NT2/D1 (cell line): ENCODE data around the gene NEB.
"Not testable (repeated sequence)": the region's sequence is repeated elsewhere in the genome, so short reads cannot be mapped to it uniquely, and the experiment has no call there.

Experiments
- DNase-seq: peaks from one replicate; pipeline ENCODE4 v3.0.0-alpha.2; 2011; ENCODE audit warnings: low read depth, low spot score
- H3K27me3 ChIP-seq: 2 replicates; pipeline ENCODE4 v1.6.0; 2011; ENCODE audit warnings: mild to moderate bottlenecking; ENCODE audit not compliant: insufficient read length, insufficient read depth
- H3K36me3 ChIP-seq: 2 replicates; pipeline ENCODE4 v1.6.1; 2011; ENCODE audit warnings: mild to moderate bottlenecking, low read length, mixed read lengths; ENCODE audit not compliant: insufficient read depth, insufficient read length
- H3K4me1 ChIP-seq: 2 replicates; pipeline ENCODE4 v1.5.1; 2011; ENCODE audit not compliant: insufficient read depth, insufficient read length
- H3K4me3 ChIP-seq: 2 replicates; pipeline ENCODE4 v1.5.1; 2011; ENCODE audit warnings: low read depth; ENCODE audit not compliant: insufficient read length
- H3K9ac ChIP-seq: 2 replicates; pipeline ENCODE4 v1.6.0; 2011; ENCODE audit warnings: low read depth; ENCODE audit not compliant: insufficient read length
- H3K9me3 ChIP-seq: 2 replicates; pipeline ENCODE4 v1.5.1; 2011; ENCODE audit warnings: mild to moderate bottlenecking, low read length; ENCODE audit not compliant: insufficient read depth
- SUZ12 ChIP-seq: IDR thresholded peaks from 2 replicates; pipeline ENCODE4 v1.6.1; 2011; ENCODE audit not compliant: insufficient read length, insufficient read depth; ENCODE audit errors: extremely low read depth
- YY1 ChIP-seq: IDR thresholded peaks from 2 replicates; pipeline ENCODE4 v1.6.1; 2011; ENCODE audit not compliant: insufficient read length, insufficient read depth
- ZNF274 ChIP-seq: IDR thresholded peaks from 2 replicates; pipeline ENCODE4 v1.6.1; 2011; ENCODE audit warnings: mild to moderate bottlenecking, low read depth, low read length

Gene NEB

DNA sequence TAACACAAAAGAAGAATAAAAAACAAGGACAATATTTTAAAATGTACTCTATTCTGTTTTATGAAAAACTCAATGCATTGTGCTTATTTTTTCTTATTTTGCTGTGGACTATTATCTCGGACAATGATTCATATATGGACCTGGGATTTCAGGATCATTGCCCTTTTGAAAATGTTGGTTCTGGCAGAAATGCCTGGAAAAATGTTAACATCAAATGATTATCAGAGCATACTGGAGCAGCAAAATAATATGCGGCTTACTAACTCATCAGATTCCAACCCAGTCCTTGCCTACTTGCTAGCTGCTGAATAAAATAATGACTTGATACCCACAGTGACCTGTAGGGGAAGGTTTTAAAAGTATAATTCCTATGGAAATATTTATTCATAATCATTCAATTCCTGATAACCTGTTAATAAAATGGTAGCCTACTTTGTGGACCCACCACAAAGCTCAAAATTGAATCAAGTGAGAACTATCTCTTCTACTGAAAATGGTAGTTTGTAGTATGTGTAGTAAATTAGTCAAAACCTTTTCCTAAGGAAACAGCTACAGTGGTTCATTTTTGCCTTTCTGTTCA lies 117.4 kb downstream of the NEB start:
- no peak overlapping the region for H3K9ac ChIP-seq
- H3K27me3 ChIP-seq = no peaks in the 10 kb centered on the region
- TF ChIP-seq YY1 (no peak), ZNF274 (no peak)
- no peaks in the 10 kb centered on the region for H3K36me3 ChIP-seq
- H3K4me1 ChIP-seq = no peaks in the 10 kb centered on the region
- H3K4me3 ChIP-seq = no peak overlapping the region
- DNase-seq = no peak
- H3K9me3 ChIP-seq = no peaks in the 10 kb centered on the region

DNA sequence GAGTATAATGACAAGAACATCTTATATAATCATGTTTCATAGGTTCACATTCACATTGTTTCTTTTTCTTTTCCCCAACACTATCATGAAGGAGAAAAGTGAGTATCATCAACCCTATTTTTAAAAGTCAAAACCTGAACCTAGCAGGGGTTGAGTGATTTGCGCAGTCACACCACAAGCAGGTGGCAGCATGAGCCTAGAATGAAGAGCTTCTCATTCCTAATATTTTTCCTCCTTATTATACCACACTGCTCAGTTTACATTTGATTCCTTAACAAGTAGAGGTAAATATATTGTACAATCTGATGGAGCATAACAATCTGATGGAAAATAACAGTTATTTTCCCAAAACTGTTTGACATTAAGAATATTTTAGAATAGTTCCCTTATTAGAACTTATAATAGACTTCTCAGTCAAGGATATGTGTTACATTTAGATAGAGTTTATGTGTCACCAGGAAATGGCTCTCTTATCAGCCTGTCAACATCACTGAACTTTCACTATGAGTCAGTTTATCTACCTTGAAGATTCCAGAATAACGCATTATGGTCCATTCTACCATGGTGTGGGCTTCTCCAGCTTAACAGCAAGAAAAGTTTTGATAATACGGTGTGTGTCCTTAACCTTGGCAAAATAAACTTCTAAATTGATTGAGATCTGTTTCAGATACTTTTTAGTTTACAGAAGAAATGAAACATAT lies 119.5 kb downstream of the NEB start:
- H3K9ac ChIP-seq = no peak overlapping the region
- H3K36me3 ChIP-seq = peaks cover 5% of the 10 kb centered on the region
- no peaks in the 10 kb centered on the region for H3K27me3 ChIP-seq
- H3K4me1 ChIP-seq = no peaks in the 10 kb centered on the region
- no peaks in the 10 kb centered on the region for H3K9me3 ChIP-seq
- no peak for TF ChIP-seq SUZ12
- TF ChIP-seq YY1 = no peak
- no peak for TF ChIP-seq ZNF274
- DNase-seq = no peak
- H3K4me3 ChIP-seq = no peak overlapping the region

DNA sequence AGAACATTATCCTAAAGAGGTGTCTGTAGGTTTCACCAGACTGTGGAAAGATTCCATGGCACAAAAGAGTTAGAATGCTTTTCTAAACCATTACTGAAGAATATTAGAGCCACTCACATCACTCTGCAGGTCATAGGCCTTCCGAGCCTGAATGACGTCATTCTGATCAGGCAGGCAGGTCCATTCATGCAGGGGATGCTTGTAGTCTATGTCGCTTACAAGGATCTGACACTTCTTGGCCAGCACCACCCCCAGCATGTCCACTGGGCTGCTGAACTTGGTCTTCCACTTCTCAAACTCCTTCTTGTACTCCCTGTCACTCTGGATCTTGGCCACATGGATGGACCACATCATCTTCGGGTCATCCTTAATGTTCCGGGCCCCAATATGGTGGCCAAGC lies 120.1 kb downstream of the NEB start:
- DNase-seq = no peak
- H3K27me3 ChIP-seq = no peaks in the 10 kb centered on the region
- TF ChIP-seq YY1 = no peak
- no peak for TF ChIP-seq ZNF274
- TF ChIP-seq SUZ12 = no peak
- no peak overlapping the region for H3K4me3 ChIP-seq
- H3K4me1 ChIP-seq = no peaks in the 10 kb centered on the region
- H3K9ac ChIP-seq = no peak overlapping the region
- peaks cover 5% of the 10 kb centered on the region for H3K36me3 ChIP-seq
- H3K9me3 ChIP-seq = no peaks in the 10 kb centered on the region

DNA sequence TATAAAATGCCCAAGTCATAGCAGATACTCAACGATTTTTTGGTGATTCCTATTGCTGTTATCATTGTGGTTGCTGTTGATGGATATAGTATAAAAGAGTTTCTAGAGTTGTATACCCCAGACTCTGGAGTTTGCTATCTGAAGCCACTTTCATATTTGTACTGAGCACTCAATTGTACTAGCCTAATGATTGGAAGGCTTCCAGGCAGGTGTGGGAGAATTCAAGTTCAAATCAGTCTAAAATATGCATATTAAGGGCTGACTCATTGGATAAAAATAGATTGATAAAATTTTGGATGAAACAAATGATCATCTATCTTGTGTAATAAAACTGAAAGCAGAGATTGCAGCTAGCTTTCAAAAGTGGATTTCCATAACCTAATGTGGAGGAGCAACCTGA lies 122.9 kb downstream of the NEB start:
- DNase-seq = no peak
- Histone ChIP-seq H3K36me3 (peaks cover 5% of the 10 kb centered on the region), H3K9ac (no peak overlapping the region), H3K4me1 (no peaks in the 10 kb centered on the region), H3K4me3 (no peak overlapping the region), H3K9me3 (no peaks in the 10 kb centered on the region), H3K27me3 (no peaks in the 10 kb centered on the region)
- TF ChIP-seq YY1 (no peak), SUZ12 (no peak), ZNF274 (no peak)

DNA sequence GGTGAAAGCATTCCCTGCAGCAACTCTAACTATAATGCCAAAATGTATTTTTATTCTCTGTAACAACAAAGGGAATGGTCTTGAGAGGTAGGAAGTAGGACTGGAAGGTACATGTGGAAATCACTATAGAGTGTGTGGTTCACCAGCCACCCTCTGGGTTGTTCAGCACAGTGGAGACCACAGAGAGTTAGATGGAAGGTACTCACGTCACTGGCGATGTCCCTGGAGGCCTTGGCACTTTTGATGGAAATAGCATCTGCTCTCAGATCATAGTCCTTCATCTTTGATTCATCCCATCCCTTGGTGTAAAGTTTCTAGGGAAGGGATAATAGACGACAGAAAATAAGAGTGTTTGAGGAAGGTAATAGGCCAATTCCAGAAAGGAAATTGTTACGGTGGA lies 124.0 kb downstream of the NEB start:
- DNase-seq = no peak
- H3K9ac ChIP-seq = no peak overlapping the region
- TF ChIP-seq SUZ12 (no peak), ZNF274 (no peak), YY1 (no peak)

DNA sequence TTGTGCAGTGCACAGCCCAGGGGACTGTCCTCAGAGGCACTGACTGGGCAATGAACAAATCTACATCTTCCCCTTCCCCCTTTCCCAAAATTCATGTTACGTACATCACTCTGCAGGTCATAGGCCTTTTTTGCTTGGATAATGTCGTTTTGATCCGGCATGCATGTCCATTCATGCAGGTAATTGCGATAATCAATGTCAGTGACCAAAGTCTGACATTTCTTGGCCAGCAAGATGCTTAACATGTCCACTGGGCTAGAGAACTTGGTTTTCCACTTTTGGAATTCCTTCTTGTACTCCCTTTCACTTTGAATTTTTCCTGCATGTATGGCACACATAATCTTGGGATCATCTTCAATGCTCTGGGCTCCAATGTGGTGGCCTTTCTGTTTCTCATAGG lies 124.6 kb downstream of the NEB start:
- DNase-seq = no peak
- Histone ChIP-seq H3K9ac (no peak overlapping the region), H3K4me1 (no peaks in the 10 kb centered on the region), H3K36me3 (peaks cover 5% of the 10 kb centered on the region), H3K27me3 (no peaks in the 10 kb centered on the region), H3K4me3 (no peak overlapping the region), H3K9me3 (no peaks in the 10 kb centered on the region)
- TF ChIP-seq ZNF274 = no peak
- no peak for TF ChIP-seq YY1
- no peak for TF ChIP-seq SUZ12

More for the DNA sequence above, 124.0 kb downstream of the NEB start:
- Histone ChIP-seq H3K4me1 (no peaks in the 10 kb centered on the region), H3K4me3 (no peak overlapping the region), H3K36me3 (peaks cover 5% of the 10 kb centered on the region), H3K9me3 (no peaks in the 10 kb centered on the region), H3K27me3 (no peaks in the 10 kb centered on the region)

DNA sequence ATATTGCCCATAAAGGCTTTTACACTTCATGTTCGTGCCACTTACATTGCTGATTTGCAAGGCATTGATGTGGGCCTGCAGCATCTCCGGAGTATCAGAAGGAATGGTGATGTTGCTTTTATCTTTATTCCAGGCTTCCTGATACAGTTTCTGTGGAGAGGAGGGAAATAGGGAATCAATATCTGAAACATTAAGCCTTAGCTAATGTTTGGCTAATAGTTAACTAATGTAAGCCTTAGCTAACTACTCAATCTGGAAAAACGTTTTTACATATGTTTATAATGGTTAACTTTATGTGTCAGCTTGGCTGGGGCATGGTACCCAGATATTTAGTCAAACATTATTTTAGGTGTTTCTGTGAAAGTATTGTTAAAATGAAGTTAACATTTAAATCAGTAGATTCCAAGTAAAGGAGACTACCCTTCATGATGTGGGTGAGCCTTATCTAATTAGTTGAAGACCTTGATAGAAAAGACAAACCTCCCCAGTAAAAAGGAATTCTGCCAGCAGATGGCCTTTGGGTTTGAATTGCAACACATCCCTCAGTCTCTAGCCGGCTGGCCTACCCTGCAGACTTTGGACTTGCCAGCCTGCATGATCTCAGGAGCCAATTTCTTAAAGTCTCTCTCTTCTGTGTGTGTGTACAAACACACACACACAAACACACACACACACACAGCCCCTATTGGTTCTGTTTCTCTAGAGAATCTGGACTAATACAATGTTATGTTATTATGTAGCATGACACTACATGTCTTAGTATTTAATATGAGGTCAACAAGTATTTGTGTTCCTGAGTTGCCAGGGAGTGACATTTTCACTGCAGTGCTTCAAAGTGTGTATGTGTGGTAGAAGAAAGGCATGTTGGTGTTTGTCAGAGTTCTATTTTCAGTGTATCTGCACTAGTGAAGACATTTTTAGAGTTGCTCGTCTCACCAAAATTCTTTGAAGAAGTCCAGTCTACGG lies 126.5 kb downstream of the NEB start:
- not testable (repeated sequence) for H3K9ac ChIP-seq

DNA sequence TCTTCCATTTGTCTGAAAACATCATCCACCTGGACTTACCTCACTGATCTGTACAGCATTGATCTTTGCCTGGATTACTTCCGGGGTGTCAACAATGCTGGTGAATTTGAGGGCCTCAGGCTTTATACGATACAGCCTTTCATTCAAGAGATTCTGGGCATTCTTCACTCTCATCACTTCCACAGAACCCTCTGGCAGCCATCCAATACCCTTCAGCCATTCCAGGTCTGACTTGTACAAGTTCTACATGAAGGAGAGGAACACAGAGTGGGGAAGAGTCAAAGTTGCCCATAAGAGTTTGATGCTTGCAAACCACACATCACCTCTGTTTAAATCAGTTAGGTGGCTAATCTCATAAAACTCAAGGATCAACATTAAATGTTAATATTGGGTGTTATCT lies 130.7 kb downstream of the NEB start:
- not testable (repeated sequence) for H3K9me3 ChIP-seq, H3K9ac ChIP-seq, H3K36me3 ChIP-seq, DNase-seq, H3K27me3 ChIP-seq, H3K4me3 ChIP-seq, H3K4me1 ChIP-seq

More for the DNA sequence above, 126.5 kb downstream of the NEB start:
- H3K4me1 ChIP-seq, H3K9me3 ChIP-seq, H3K4me3 ChIP-seq, H3K36me3 ChIP-seq, H3K27me3 ChIP-seq, DNase-seq: not testable (repeated sequence)

DNA sequence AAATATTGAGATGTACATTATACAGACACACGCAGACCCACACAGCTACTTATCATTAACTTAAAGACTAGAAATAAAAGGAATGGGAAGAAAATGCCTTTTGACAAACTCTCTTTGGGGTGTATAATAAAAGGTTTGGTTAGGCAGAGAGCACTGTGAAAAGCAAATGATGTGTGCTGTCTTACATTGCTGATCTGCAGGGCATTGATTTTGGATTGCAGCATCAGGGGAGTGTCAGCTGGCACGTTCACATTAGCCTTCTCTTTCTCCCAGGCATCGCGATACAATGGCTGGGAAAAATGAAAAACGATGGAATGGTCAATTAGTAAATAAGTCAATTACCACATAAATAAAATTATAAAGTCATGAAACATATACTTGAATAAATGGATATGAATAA lies 131.9 kb downstream of the NEB start:
- H3K9ac ChIP-seq, H3K36me3 ChIP-seq, H3K27me3 ChIP-seq, DNase-seq, H3K4me3 ChIP-seq, H3K4me1 ChIP-seq, H3K9me3 ChIP-seq: not testable (repeated sequence)

DNA sequence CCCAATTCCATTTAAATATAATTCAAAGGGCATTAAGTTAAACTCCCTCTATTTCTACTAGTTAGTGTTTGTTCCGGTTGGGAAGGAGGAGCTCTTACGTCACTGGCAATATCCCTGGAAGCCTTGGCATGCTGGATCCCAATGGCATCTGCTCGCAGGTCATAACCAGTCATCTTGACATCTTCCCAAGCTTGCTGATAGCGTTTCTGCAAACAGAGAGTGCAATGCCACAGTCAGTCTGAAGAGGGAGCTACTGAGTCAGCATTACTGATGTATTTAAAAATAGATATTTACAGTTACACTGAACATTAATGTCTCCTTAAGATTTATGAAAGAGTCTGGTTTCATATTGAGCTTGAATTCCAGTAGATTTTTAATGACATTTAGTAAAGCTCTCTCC lies 132.5 kb downstream of the NEB start:
- H3K27me3 ChIP-seq, H3K4me1 ChIP-seq, DNase-seq, H3K9ac ChIP-seq, H3K4me3 ChIP-seq, H3K36me3 ChIP-seq, H3K9me3 ChIP-seq: not testable (repeated sequence)
